ENCODE measurements around the gene SEPTIN2.

SEPTIN2 gene

GRCh38 chr2:241279413-241279812 lies 36.3 kb upstream of the SEPTIN2 start:
- peak overlapping the region; percentile 42 for H3K27ac ChIP-seq
- TF ChIP-seq, protein P1, sequence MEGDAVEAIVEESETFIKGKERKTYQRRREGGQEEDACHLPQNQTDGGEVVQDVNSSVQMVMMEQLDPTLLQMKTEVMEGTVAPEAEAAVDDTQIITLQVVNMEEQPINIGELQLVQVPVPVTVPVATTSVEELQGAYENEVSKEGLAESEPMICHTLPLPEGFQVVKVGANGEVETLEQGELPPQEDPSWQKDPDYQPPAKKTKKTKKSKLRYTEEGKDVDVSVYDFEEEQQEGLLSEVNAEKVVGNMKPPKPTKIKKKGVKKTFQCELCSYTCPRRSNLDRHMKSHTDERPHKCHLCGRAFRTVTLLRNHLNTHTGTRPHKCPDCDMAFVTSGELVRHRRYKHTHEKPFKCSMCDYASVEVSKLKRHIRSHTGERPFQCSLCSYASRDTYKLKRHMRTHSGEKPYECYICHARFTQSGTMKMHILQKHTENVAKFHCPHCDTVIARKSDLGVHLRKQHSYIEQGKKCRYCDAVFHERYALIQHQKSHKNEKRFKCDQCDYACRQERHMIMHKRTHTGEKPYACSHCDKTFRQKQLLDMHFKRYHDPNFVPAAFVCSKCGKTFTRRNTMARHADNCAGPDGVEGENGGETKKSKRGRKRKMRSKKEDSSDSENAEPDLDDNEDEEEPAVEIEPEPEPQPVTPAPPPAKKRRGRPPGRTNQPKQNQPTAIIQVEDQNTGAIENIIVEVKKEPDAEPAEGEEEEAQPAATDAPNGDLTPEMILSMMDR (conservative IDR thresholded peaks at IDR 0.05): no peak

GRCh38 chr2:241279828-241280227 lies 35.9 kb upstream of the SEPTIN2 start:
- TF ChIP-seq, protein P1 (conservative IDR thresholded peaks at IDR 0.05): no peak
- peak overlapping the region; percentile 42 for H3K27ac ChIP-seq

- TF ChIP-seq, protein P1 (conservative IDR thresholded peaks at IDR 0.05): no peak
Observed at GRCh38 chr2:241280291-241280690, 35.4 kb upstream of the SEPTIN2 start.

DNA sequence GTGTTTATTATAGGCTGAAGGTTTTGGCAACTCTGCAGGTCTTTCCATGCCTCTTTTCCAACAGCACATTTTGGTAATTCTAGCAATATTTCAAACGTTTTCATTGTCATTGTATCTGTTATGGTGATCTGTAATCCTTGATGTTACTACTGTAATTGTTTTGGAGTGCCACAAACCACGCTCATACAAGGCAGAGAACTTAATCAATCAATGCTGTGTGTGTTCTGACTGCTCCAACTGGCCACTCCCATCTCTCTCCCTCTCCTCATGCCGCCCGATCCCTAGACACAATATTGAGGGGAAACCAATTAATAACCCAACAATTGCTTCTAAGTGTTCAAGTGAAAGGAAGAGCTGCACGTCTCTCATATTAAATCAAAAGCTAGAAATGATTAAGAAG lies 33.2 kb upstream of the SEPTIN2 start:
- TF ChIP-seq, protein P1 (conservative IDR thresholded peaks at IDR 0.05): no peak
- H3K27ac ChIP-seq: 0 out of 2 replicates have a peak overlapping the region, but pooled peaks have one; percentile 87

More at GRCh38 chr2:241280291-241280690, 35.4 kb upstream of the SEPTIN2 start:
- no peak overlapping the region for H3K27ac ChIP-seq

DNA sequence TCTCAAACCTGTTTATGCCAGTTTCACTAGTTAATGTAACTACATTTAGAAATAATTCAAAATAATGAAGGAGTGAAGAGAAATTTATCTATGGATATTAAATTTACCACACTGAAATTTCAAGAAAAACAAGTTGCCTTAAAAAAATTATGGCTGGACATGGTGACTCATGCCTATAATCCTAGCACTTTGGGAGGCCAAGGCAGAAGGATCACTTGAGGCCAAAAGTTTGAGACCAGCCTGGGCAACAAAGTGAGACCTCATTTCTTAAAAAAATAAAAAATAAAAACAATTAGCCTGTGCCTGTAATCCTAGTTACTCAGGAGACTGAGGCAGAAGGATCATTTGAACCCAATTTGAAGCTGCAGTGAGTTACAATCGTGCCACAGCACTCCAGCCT lies 30.1 kb upstream of the SEPTIN2 start:
- peak overlapping the region; percentile 87 for H3K27ac ChIP-seq
- TF ChIP-seq, protein P1 (conservative IDR thresholded peaks at IDR 0.05): no peak

GRCh38 chr2:241286348-241287090 lies 29.2 kb upstream of the SEPTIN2 start:
- H3K27ac ChIP-seq: peak overlapping the region; percentile 87
- TF ChIP-seq, protein P1 (conservative IDR thresholded peaks at IDR 0.05): no peak

DNA sequence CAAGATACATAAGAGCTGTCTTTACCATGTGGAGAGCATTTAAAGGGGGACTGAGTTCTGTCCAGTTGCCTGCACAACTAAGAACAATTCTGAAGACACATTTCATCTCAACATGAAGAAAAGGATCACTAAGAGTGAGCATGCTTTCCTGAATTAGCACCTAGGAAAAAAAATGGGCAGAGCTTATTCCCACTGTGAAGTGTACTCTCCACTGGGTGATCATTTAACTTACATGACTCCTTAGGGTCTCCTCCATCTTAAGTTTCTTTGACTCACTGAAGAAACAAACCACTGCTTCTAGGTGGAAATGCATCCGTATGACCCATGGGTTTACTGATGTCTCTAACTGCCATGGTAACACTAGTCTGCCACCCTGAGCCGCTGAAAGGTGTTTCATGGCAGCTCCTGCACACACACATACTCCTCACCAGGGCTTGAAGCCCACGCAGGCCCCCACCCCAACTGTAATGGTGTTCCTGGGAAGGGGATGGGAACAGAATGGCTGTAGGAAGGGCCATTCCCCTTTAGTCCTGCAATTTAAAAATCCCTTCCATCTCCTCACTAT lies 27.3 kb upstream of the SEPTIN2 start:
- no peak overlapping the region for H3K27ac ChIP-seq
- TF ChIP-seq, protein P1 (conservative IDR thresholded peaks at IDR 0.05): no peak

Measured in VCaP (cell line).